HL-60 (cell line): ENCODE measurements around the gene AGAP1.
A peak's percentile ranks its signal among the peaks of the same experiment; 100 is the strongest.

Source experiments
- DNase-seq, 2 experiments: peaks; one replicate each; pipeline ENCODE4 v3.0.0-alpha.2; 2010 to 2020; ENCODE audit warnings: low read depth in 1 of 2, low spot score in 1 of 2
- H3K27ac ChIP-seq: fragments of 250-450 bp; sonication (Bioruptor Pico); replicated peaks from 2 replicates; pipeline ENCODE4 v1.5.1; 2020; ENCODE audit warnings: mild to moderate bottlenecking, moderate library complexity
- H3K27me3 ChIP-seq: fragments of 250-450 bp; sonication (Bioruptor Pico); 2 replicates; pipeline ENCODE4 v1.5.1; 2021; ENCODE audit warnings: mild to moderate bottlenecking, moderate library complexity; ENCODE audit not compliant: insufficient read depth, poor library complexity, severe bottlenecking
- H3K4me3 ChIP-seq: replicated peaks from 2 replicates; pipeline ENCODE4 v1.5.1; 2011; ENCODE audit warnings: mild to moderate bottlenecking, control low read depth, low read length; ENCODE audit not compliant: insufficient read depth
- GABPA ChIP-seq: IDR thresholded peaks from 2 replicates; pipeline ENCODE4 v1.6.1; 2012; ENCODE audit warnings: low read depth
- POLR2AphosphoS5 ChIP-seq: IDR thresholded peaks from 2 replicates; pipeline ENCODE4 v1.6.1; 2012; ENCODE audit warnings: low read depth
- SPI1 ChIP-seq: IDR thresholded peaks from 2 replicates; pipeline ENCODE4 v1.6.1; 2012; ENCODE audit warnings: low read depth, mild to moderate bottlenecking, borderline replicate concordance
- TF ChIP-seq, protein P1 (sequence below): IDR thresholded peaks from one replicate; pipeline ENCODE4 v1.5.1; 2011; ENCODE audit warnings: low read length, control low read depth, inconsistent platforms; ENCODE audit not compliant: insufficient read depth
- TF ChIP-seq, protein P2 (sequence below): IDR thresholded peaks from 2 replicates; pipeline ENCODE4 v1.6.1; 2012; ENCODE audit warnings: low read depth; ENCODE audit not compliant: insufficient replicate concordance

Gene AGAP1

DNA sequence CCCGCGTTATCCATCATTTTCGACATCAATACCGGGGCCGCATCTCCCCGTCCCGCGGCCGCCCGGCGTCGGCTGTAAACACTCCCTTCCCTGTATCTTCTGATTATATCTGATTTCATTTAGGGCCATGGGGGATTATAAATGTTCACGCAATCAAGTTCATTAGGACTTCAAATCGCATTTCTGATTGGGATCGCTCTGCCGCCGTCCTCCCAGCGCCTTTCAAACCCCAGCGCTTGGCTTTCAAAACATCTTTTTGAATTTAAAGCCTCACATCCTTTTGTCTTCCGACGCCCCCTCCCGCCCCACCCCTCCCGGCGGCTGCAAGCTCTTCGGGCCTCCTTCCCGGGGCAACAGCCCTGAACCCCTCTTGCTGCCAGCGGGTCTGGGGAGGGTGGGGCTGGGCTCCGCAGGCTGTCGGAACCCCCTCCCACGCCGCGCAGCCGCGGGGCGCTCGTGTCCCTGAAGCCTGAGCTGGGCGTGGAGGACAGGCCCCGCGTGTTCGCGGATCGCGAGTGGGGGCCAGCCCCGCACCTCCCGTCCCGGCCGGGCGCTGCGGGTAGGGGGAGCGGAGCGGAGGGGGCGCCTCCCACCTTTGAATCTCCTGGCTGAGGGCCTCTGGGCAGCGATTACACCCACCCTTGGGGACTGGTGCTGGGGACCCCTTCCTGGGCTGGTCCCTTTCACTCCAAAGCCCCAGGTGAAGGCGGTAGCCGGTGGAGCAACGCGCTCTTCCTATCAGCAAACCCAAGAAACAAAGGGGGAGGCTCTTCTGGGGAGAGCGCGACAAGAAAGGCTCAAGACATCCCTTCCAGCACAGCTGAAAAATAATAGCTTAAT, 685.6 kb downstream of the AGAP1 start:
- Histone ChIP-seq H3K27me3 (peaks cover 22% of the 10 kb centered on the region), H3K4me3 (no peak overlapping the region), H3K27ac (no peak overlapping the region)
- DNase-seq = no peak
- TF ChIP-seq, protein P1, sequence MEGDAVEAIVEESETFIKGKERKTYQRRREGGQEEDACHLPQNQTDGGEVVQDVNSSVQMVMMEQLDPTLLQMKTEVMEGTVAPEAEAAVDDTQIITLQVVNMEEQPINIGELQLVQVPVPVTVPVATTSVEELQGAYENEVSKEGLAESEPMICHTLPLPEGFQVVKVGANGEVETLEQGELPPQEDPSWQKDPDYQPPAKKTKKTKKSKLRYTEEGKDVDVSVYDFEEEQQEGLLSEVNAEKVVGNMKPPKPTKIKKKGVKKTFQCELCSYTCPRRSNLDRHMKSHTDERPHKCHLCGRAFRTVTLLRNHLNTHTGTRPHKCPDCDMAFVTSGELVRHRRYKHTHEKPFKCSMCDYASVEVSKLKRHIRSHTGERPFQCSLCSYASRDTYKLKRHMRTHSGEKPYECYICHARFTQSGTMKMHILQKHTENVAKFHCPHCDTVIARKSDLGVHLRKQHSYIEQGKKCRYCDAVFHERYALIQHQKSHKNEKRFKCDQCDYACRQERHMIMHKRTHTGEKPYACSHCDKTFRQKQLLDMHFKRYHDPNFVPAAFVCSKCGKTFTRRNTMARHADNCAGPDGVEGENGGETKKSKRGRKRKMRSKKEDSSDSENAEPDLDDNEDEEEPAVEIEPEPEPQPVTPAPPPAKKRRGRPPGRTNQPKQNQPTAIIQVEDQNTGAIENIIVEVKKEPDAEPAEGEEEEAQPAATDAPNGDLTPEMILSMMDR = no peak
- TF ChIP-seq POLR2AphosphoS5 (no peak), SPI1 (no peak), GABPA (no peak)
- TF ChIP-seq, protein P2, sequence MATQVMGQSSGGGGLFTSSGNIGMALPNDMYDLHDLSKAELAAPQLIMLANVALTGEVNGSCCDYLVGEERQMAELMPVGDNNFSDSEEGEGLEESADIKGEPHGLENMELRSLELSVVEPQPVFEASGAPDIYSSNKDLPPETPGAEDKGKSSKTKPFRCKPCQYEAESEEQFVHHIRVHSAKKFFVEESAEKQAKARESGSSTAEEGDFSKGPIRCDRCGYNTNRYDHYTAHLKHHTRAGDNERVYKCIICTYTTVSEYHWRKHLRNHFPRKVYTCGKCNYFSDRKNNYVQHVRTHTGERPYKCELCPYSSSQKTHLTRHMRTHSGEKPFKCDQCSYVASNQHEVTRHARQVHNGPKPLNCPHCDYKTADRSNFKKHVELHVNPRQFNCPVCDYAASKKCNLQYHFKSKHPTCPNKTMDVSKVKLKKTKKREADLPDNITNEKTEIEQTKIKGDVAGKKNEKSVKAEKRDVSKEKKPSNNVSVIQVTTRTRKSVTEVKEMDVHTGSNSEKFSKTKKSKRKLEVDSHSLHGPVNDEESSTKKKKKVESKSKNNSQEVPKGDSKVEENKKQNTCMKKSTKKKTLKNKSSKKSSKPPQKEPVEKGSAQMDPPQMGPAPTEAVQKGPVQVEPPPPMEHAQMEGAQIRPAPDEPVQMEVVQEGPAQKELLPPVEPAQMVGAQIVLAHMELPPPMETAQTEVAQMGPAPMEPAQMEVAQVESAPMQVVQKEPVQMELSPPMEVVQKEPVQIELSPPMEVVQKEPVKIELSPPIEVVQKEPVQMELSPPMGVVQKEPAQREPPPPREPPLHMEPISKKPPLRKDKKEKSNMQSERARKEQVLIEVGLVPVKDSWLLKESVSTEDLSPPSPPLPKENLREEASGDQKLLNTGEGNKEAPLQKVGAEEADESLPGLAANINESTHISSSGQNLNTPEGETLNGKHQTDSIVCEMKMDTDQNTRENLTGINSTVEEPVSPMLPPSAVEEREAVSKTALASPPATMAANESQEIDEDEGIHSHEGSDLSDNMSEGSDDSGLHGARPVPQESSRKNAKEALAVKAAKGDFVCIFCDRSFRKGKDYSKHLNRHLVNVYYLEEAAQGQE = no peak

DNA sequence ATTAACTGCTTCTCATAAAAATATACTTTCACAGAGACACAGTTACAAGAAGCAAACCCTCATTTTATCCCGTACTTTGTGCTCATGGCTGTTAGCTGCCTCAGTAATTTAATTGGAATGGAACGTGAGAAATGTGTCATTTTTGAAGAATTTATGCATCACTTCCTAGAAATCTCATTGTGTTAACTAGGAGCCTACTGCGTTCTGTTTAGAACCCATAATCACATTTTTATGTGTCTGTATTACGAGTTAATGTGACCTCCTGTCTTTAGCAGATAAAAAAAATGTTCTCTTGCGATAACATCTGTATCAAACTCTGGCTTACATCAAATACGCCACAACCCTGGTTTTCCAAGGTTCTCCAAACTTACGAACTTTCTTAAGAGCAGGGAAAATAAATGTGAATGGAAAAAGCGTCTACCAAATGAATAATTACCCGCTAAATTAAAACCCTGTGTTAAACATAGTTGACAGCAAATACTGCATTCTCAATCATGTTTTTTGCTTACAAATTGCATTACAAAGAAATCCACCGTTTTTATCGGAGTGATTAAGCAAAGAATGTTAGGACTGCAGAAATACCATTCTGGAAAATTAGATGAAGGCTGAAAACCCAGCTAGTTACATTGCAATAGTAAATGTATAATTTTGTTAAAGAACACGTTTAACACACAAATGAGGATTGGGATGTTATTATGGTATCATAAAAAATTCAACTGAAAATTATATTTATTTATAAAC, 686.4 kb downstream of the AGAP1 start:
- no peak for DNase-seq
- H3K27ac ChIP-seq = no peak overlapping the region
- H3K4me3 ChIP-seq = no peak overlapping the region
- TF ChIP-seq, protein P2 = no peak
- no peak for TF ChIP-seq SPI1
- no peak for TF ChIP-seq POLR2AphosphoS5
- TF ChIP-seq GABPA = no peak
- TF ChIP-seq, protein P1 = no peak
- H3K27me3 ChIP-seq = peaks cover 18% of the 10 kb centered on the region

DNA sequence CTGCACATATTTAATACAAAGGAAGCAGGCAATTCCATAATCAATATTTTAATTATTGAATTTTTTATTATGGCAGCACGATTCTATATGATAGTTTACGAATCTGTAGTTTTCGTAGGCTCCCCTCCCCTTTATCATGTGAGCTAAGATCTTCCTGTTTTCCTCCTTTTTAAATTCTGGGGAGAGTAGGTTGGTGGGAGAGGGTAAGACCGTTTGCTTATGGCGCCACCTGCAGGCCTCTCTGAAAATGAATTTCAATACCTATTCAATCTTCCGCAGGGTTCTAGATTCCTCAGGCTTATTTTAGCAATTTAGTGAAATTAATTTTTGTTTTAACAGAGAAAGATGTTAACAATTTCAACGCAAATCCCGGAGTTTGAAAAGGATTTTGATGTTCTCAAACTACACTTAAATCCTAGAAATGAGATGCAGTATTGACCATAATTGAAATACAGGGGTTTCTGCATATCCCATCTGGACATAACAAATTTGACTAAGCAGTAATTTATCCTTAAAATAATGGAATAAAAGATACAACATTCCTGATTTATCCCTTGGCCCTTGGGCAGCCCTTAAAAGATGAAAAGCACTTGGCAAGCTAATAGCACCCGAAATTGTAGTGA, 687.1 kb downstream of the AGAP1 start:
- no peak overlapping the region for H3K4me3 ChIP-seq
- DNase-seq = peak; percentile 21 to 32
- TF ChIP-seq GABPA = no peak
- TF ChIP-seq, protein P1 = peak; percentile 19
- peaks cover 18% of the 10 kb centered on the region for H3K27me3 ChIP-seq
- no peak overlapping the region for H3K27ac ChIP-seq
